ENCODE data around the gene CD3E. TPM values are rescaled to one million over a fixed set of nuclear protein-coding genes. Genes with fewer than 3 reads are reported as not detected.

Gene CD3E
- total and polyA plus RNA-seq, 2 of the 8 experiments (the other 6 are each of a cell fraction or from before 2014, with no cell fraction given) = not detected

DNA sequence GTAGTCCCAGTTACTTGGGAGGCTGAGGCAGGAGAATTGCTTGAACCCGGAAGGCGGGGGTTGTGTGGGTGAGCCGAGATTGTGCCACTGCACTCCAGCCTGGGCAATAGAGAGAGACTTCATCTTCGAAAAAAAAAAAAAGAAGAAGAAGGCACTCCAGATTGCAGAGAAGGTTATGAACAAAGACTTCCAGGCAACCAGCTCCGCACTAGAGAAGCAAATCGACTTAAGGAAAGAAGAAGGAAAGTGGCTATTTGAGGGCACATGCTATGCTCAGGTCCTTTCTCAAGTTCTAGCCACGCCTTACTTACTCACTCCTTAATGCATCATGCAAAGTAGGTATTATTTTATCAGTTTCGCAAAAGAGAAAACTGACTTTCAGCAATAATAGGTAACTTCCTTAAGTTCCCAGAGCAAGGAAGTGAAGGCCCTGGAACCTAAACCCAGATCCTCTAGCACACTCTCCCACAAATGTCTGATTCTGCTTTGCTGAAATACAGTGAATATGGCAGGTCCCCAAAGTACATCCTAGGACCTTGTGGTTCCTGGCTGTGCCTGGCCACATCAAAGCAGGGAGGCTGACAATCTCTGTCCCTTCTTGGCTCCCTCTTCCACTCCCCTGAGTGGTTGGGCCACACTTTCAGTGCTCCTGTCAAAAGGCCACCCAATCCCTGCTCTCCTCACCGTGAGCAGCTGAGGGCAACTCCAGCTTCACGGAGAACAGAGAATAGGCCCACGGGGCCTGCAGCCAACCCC is 14.2 kb downstream of the CD3E start:
- Histone ChIP-seq H3K56ac (replicated peaks; ENCODE audit: insufficient read length, low read depth, low read length) (no peak overlapping the region), H3K9me3 (ENCODE audit: insufficient read depth in 2 of 2, low read depth in 1 of 2, low read length in 1 of 2) (no peaks in the 10 kb centered on the region), H4K20me1 (replicated peaks in 1 of 2; ENCODE audit: control insufficient read depth in 1 of 2, insufficient read depth in 2 of 2, low read length in 2 of 2) (no peaks in the 10 kb centered on the region), H4K8ac (ENCODE audit: extremely low read depth, insufficient read depth, low read length) (no peak overlapping the region), H4K5ac (ENCODE audit: insufficient read length, low read depth, low read length) (no peak overlapping the region), H3K9ac (replicated peaks in 1 of 4; ENCODE audit: extremely low read depth in 1 of 4, low read depth in 3 of 4, low read length in 3 of 4) (no peak overlapping the region), H2AFZ (ENCODE audit: low read length) (no peak overlapping the region), H3K14ac (ENCODE audit: insufficient read length) (no peak overlapping the region), H2AK5ac (ENCODE audit: low read depth, low read length) (no peak overlapping the region), H3K4me2 (ENCODE audit: insufficient read depth in 1 of 2, low read depth in 2 of 2, low read length in 2 of 2) (no peak overlapping the region), H2BK15ac (ENCODE audit: low read length) (no peak overlapping the region), H3K27ac (ENCODE audit: low read depth, low read length) (no peak overlapping the region), H2BK5ac (ENCODE audit: low read depth, low read length) (no peak overlapping the region), H3K79me1 (ENCODE audit: low read depth, low read length) (no peaks in the 10 kb centered on the region), H3K4me3 (ENCODE audit: extremely low read depth in 1 of 4, insufficient read depth in 2 of 4, low read depth in 3 of 4, low read length in 4 of 4) (no peak overlapping the region), H2BK12ac (ENCODE audit: low read depth, low read length) (no peak overlapping the region), H3K4ac (replicated peaks; ENCODE audit: insufficient read length, low read depth, low read length) (no peak overlapping the region), H3K27me3 (replicated peaks in 1 of 4; ENCODE audit: control insufficient read depth in 3 of 4, extremely low read depth in 1 of 4, insufficient read depth in 3 of 4, low read length in 3 of 4) (peaks cover 0 to 4% (median 0%) of the 10 kb centered on the region in 4 experiments; a peak in 2 of 7 replicates), H3K18ac (ENCODE audit: extremely low read depth, low read length) (no peak overlapping the region), H3K4me1 (replicated peaks in 1 of 4; ENCODE audit: control insufficient read depth in 3 of 4, insufficient read depth in 4 of 4, low read length in 3 of 4) (peaks cover 7 to 11% (median 7%) of the 10 kb centered on the region in 4 experiments), H2BK120ac (replicated peaks; ENCODE audit: low read depth, low read length) (no peak overlapping the region), H4K91ac (replicated peaks; ENCODE audit: insufficient read length, low read length) (no peak overlapping the region), H2BK20ac (ENCODE audit: low read length) (no peak overlapping the region), H3K36me3 (ENCODE audit: control insufficient read depth in 2 of 4, insufficient read depth in 4 of 4, low read length in 3 of 4) (no peaks in the 10 kb centered on the region), H3K79me2 (ENCODE audit: control insufficient read depth in 1 of 2, insufficient read depth in 2 of 2, low read length in 2 of 2) (no peaks in the 10 kb centered on the region), H3K23ac (ENCODE audit: insufficient read length) (no peak overlapping the region), H3K23me2 (ENCODE audit: low read depth, low read length) (peaks cover 9% of the 10 kb centered on the region; the same call in 1 of the 2 replicates)
- POLR2A ChIA-PET (ENCODE audit: partially characterized antibody) = no interaction called here
- CTCF ChIA-PET (ENCODE audit: partially characterized antibody) = interaction anchor here (0.6 to 1.6 kb wide), 3 partner anchors 23 to 147 kb away, joined by 3 to 4 read pairs (median 4); partner anchors contain the start of gene SCN2B
- WGBS, 2 experiments (ENCODE audit: extremely low coverage in 1 of 2, insufficient coverage in 1 of 2, insufficient read length in 1 of 2, insufficient replicate concordance in 2 of 2, low coverage in 1 of 2, low lambda C conversion rate in 2 of 2, missing lambda C conversion rate in 1 of 2) = 96% methylated on average over 10 of the region's 11 CpGs; no CpG with 5 or more reads in 1 of the 2 experiments
- TF ChIP-seq ATF2 (IDR thresholded peaks at IDR 0.05; ENCODE audit: low read length) = no peak
- TF ChIP-seq EP300 (IDR thresholded peaks at IDR 0.05; ENCODE audit: borderline replicate concordance in 1 of 2, low read depth in 2 of 2, low read length in 2 of 2) = no peak
- TF ChIP-seq SUZ12 (IDR thresholded peaks at IDR 0.05; ENCODE audit: low read length) = no peak
- TF ChIP-seq GABPA (IDR thresholded peaks at IDR 0.05; ENCODE audit: borderline replicate concordance, insufficient read depth, low read length) = no peak
- DNase-seq (ENCODE audit: low read depth in 1 of 2, low spot score in 2 of 2) = no peak
- FAIRE-seq = no peak

All from H1 (cell line).